Measurements from ENCODE around the gene PEX26.
"Not testable (repeated sequence)": the region's sequence is repeated elsewhere in the genome, so short reads cannot be mapped to it uniquely, and the experiment has no call there.

DNA sequence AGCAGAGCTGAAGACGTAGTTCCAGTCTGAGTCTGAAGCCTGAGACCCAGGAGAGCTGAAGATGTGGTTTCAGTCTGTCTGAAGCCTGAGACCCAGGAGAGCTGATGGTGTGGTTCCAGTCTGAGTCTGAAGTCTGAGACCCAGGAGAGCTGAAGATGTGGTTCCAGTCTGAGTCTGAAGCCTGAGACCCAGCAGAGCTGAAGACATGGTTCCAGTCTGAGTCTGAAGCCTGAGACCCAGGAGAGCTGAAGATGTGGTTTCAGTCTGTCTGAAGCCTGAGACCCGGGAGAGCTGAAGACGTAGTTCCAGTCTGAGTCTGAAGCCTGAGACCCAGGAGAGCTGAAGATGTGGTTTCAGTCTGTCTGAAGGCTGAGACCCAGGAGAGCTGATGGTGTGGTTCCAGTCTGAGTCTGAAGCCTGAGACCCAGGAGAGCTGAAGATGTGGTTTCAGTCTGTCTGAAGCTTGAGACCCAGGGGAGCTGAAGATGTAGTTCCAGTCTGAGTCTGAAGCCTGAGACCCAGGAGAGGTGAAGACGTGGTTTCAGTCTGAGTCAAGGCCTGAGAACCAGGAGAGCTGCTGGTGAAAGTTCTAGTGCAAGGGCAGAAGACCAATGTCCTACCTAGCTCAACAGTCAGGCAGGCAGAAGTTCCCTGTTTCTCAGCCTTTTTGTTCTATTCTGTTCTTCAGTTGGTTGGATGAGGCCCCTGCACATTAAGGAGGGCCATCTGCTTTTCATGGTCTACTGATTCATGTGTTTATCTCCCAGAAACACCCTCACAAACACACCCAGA lies 29.0 kb downstream of the PEX26 start:
- TF ChIP-seq, protein P1, sequence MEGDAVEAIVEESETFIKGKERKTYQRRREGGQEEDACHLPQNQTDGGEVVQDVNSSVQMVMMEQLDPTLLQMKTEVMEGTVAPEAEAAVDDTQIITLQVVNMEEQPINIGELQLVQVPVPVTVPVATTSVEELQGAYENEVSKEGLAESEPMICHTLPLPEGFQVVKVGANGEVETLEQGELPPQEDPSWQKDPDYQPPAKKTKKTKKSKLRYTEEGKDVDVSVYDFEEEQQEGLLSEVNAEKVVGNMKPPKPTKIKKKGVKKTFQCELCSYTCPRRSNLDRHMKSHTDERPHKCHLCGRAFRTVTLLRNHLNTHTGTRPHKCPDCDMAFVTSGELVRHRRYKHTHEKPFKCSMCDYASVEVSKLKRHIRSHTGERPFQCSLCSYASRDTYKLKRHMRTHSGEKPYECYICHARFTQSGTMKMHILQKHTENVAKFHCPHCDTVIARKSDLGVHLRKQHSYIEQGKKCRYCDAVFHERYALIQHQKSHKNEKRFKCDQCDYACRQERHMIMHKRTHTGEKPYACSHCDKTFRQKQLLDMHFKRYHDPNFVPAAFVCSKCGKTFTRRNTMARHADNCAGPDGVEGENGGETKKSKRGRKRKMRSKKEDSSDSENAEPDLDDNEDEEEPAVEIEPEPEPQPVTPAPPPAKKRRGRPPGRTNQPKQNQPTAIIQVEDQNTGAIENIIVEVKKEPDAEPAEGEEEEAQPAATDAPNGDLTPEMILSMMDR (IDR thresholded peaks at IDR 0.05; ENCODE audit: poor library complexity, severe bottlenecking), result not testable (repeated sequence)
- TF ChIP-seq TAF1 (IDR thresholded peaks at IDR 0.05; ENCODE audit: low read depth), result not testable (repeated sequence)

Data from neural cell (in vitro differentiated cells).